ENCODE measurements around the gene DMBT1.

DNA sequence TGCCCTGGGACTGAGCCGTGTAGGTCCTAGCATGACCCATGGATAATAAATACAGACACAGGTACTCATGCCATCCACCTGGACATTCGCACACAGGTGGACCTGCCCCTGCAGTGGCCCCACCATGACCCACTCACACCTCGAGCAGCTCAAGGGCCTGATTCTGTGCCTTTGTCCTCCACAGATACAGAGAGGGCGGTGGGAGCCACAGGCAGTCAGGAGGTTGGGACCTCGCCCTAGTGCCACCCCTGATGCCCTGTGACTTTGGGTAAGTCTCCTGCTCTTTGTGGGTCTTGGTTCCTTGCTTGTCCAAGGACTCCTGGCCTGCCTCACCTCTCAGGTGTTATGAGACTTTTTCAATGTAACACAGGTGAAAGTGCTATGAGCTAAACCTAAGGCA, 96.2 kb downstream of the DMBT1 start:
- TF ChIP-seq, protein P1, sequence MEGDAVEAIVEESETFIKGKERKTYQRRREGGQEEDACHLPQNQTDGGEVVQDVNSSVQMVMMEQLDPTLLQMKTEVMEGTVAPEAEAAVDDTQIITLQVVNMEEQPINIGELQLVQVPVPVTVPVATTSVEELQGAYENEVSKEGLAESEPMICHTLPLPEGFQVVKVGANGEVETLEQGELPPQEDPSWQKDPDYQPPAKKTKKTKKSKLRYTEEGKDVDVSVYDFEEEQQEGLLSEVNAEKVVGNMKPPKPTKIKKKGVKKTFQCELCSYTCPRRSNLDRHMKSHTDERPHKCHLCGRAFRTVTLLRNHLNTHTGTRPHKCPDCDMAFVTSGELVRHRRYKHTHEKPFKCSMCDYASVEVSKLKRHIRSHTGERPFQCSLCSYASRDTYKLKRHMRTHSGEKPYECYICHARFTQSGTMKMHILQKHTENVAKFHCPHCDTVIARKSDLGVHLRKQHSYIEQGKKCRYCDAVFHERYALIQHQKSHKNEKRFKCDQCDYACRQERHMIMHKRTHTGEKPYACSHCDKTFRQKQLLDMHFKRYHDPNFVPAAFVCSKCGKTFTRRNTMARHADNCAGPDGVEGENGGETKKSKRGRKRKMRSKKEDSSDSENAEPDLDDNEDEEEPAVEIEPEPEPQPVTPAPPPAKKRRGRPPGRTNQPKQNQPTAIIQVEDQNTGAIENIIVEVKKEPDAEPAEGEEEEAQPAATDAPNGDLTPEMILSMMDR (IDR thresholded peaks at IDR 0.05), result no peak
- TF ChIP-seq POLR2AphosphoS5 (IDR thresholded peaks at IDR 0.05), result no peak

Measured in stomach (tissue), 4 donors.